Eye (tissue), 1 donor: ENCODE measurements around the gene SAP30.

Source experiments
- DNase-seq: peaks from one replicate; pipeline ENCODE4 v3.0.0-alpha.2; 2015

Gene SAP30

GRCh38 chr4:173367946-173368345, 2.8 kb upstream of the SAP30 start:
- DNase-seq, result no peak

GRCh38 chr4:173370130-173370476, 651 bp upstream of the SAP30 start:
- no peak for DNase-seq

DNA sequence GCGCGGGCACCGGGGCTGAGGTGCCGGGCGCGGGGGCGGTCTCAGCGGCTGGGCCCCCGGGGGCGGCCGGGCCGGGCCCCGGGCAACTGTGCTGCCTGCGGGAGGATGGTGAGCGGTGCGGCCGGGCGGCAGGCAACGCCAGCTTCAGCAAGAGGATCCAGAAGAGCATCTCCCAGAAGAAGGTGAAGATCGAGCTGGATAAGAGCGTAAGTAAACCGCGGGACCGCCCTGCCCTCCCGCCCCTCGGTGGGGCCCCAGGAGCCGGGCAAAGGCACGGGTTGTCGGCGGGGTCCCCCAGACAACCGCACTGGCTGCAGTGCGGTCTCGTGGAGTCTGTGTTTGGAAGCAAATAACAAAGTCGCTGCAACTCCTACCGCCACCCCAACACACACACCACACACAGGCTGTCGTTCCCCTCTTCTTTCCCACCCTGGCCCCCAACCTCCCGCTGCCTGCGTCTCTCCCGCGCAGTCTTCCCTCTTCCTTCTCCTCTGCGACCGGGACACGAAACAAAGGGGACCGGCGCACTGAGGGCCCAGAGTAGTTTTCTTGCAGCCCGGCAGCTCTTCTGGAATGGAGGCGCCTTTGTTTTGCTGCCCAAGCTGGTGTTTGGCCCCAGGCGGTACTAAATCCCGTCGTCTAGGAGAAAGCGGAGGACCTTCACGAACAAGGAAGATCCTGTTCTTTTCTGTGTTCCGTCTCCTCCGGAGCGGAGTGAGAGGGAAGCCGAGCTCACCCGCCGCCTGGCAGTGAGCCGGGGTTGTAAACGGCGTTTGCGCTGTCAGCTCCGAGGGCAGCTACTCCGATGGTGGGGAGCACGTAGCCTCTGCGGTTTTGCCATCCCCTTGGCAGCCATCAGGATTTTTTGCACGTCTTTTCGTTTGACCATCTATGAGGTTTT, 788 bp downstream of the SAP30 start:
- peak; percentile 91 for DNase-seq

- DNase-seq, result no peak
Observed at GRCh38 chr4:173374588-173374987, 3.8 kb downstream of the SAP30 start.

DNA sequence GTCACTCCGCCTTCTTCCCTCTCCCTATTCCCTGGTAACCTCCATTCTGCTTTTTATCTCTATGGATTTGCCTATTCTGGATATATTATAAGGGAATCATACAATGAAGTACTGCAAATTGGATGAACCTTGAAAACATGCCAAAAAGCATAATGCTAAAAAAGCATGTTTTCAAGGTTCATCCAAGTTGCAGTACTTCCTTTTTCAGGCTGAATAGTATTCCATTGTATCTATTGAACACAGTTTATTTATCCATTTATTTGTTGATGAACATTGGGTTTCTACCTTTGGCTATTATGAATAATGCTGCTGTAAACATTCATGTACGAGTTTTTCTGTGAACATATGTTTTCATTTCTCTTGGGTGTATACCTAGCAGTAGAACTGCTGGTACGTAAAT, 9.2 kb downstream of the SAP30 start:
- no peak for DNase-seq

GRCh38 chr4:173380987-173381386, 10.2 kb downstream of the SAP30 start:
- no peak for DNase-seq

DNA sequence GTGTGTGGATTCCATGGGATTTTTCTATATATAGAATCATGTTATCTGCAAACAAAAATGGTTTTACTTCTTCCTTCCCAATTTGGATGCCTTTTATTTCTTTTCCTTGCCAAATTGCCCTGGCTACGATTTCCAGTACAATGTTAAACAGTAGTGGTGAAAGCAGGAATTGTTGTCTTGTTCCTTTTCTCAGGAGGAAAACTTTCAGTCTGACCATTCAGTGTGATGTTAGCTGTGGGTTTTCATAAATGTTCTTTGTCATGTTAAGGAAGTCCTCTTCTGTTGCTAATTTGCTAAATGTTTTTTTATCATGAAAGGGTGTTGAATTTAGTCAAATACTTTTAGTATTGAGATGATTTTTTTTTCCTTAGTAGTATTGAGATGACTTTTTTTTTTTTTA, 10.9 kb downstream of the SAP30 start:
- no peak for DNase-seq

DNA sequence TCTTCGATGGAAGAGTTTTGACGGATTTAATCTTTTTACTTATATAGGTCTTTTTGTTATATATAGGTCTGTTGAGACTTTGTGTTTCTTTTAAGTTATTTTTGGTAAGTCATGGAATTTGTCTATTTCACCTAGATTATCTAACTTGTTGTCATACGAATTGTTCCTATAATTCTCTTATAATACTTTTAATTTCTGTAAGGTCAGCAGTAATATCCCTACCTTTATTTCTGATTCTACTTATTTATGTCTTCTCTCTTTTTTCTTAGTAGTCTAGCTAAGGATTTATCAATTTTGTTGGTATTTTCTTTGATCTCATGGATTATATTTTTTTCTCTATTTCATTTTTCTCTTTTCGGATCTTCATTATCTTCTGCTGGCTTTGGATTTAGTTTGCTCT, 11.6 kb downstream of the SAP30 start:
- DNase-seq, result no peak

GRCh38 chr4:173386751-173387150, 16.0 kb downstream of the SAP30 start:
- no peak for DNase-seq

- no peak for DNase-seq
Observed at GRCh38 chr4:173391701-173392100, 20.9 kb downstream of the SAP30 start.

- DNase-seq, result no peak
Observed at GRCh38 chr4:173397604-173398003, 26.9 kb downstream of the SAP30 start.

GRCh38 chr4:173398220-173398619, 27.5 kb downstream of the SAP30 start:
- no peak for DNase-seq

- peak; percentile 29 for DNase-seq
Observed at GRCh38 chr4:173398779-173399415, 28.1 kb downstream of the SAP30 start, which contains the start of gene SCRG1. Gene SCRG1 (minus strand): TSS chr4:173399116. CDS start chr4:173391414, 7,702 bp downstream.

DNA sequence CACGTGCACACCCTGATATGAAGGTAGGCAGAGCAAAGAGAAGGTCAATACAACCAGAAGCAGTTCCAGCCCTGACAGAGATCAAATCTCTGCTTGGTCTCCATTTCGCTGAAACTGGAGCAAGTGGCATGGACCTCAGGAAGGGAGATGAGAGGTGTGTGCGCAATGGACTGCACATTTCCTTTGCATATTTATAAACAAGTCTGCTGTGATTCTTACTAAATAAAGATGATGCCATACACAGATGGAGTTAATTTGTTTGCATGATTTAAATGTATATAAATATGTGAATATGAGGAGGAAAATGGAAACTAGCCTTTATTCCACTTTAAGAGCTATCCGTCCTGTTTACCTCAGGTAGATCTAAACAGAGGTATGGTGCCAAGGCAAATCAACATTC, 30.3 kb downstream of the SAP30 start:
- no peak for DNase-seq

DNA sequence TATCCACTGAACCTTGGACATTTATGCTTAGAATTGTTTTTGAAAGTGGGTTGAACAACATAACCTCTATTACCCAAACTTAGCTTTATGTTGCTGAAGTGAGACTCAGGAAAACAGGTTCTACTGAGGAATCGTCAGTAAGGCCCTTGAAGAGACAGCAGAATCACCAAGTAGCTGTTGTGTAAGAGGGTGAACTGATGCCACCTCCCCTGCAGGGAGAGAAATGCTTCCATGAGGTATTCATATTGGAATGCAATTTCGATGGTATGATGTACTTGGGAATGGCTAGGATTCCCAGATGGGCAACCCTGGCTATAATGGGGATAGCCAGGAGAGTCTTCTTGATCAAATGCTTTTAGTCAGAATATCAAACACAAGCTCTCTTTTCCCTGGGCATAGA, 32.3 kb downstream of the SAP30 start:
- no peak for DNase-seq

GRCh38 chr4:173404296-173404865, 33.6 kb downstream of the SAP30 start:
- DNase-seq, result no peak

DNA sequence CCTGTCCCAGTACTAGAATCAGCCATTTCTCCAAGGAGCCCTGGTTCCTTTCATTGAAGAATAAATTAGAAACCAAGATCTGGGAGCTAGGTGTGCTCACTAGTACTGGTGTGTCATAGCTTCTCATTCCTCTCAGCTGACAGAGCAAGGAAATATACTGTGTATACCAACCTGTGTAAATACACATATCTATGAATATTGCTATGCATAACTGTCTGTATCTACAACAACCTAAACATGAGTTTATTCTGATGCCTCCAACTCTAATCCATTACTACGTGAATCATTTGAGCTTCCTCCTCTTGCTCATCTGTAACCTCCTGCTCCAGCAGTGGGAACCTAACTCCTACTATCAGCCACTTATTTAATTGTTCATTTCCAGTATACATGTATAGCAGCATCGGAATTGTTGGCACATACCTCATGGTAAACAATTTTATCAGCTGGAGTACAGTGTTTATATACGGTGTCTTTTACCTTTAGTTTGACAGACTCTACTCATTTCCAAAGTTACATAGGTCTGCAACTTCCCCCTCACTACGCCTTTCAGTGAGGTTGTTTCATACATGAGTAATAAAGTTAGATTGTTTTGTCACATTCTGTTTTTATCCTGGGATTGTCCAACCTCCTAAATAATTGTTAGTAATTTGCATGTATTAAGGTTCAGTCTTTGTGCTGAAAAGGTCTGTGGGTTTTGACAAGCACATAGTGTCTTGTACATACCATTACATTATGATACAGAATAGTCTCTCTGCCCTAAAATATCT, 35.3 kb downstream of the SAP30 start:
- DNase-seq, result no peak

- no peak for DNase-seq
Observed at GRCh38 chr4:173410079-173410478, 39.3 kb downstream of the SAP30 start.

DNA sequence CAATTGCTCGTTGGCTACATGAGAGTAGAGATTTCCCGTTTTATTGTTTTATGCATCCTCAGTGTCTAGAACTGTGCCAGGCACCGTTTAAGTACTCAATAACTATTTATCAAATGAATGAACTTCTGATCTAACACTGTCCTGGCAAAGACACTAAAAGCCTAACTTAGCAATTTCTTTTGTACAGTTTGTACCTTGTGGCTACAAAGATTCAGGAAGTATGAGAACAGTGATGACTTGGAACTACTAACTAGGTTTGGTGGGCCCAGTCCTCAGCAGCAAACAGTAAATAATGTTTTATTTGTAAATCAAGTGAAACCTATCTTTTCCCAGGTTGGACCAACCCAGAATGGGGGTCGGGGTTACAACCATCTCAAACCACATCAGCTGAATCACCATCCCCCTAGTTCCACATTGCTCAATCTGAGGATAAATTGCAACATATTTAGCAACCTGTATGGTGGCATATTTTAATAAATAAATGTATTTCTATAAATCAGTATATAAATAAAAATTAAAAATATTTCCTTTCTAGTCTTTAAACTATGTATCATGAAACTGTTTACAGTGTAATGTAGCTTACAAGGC, 40.4 kb downstream of the SAP30 start:
- DNase-seq, result no peak

- no peak for DNase-seq
Observed at GRCh38 chr4:173413036-173413435, 42.3 kb downstream of the SAP30 start.

GRCh38 chr4:173414456-173414855, 43.7 kb downstream of the SAP30 start:
- DNase-seq, result no peak

GRCh38 chr4:173415092-173415491, 44.3 kb downstream of the SAP30 start:
- no peak for DNase-seq
